ENCODE data around the gene NHS.

NHS gene

GRCh38 chrX:17622331-17622730 is 247.3 kb downstream of the NHS start:
- DNase-seq (ENCODE audit: low read depth in 2 of 2) = no peak

GRCh38 chrX:17623750-17624149 is 248.8 kb downstream of the NHS start:
- DNase-seq (ENCODE audit: low read depth in 2 of 2) = no peak

GRCh38 chrX:17627026-17627425 is 252.0 kb downstream of the NHS start:
- DNase-seq (ENCODE audit: low read depth in 2 of 2) = no peak

- no peak for DNase-seq (ENCODE audit: low read depth in 2 of 2)
These were observed 254.0 kb downstream of the NHS start for GRCh38 chrX:17628976-17629375.

GRCh38 chrX:17629519-17629918 is 254.5 kb downstream of the NHS start:
- DNase-seq (ENCODE audit: low read depth in 2 of 2) = no peak

- DNase-seq (ENCODE audit: low read depth in 2 of 2) = no peak
These were observed 256.6 kb downstream of the NHS start for GRCh38 chrX:17631647-17632046.

GRCh38 chrX:17632942-17633341 is 257.9 kb downstream of the NHS start:
- DNase-seq (ENCODE audit: low read depth in 2 of 2) = no peak

GRCh38 chrX:17633546-17633945 is 258.5 kb downstream of the NHS start:
- no peak for DNase-seq (ENCODE audit: low read depth in 2 of 2)

GRCh38 chrX:17634542-17635207 is 259.7 kb downstream of the NHS start:
- DNase-seq (ENCODE audit: low read depth in 2 of 2) = no peak

- no peak for DNase-seq (ENCODE audit: low read depth in 2 of 2)
These were observed 260.2 kb downstream of the NHS start for GRCh38 chrX:17635231-17635630.

GRCh38 chrX:17637235-17637634 is 262.2 kb downstream of the NHS start:
- no peak for DNase-seq (ENCODE audit: low read depth in 2 of 2)

GRCh38 chrX:17638731-17639130 is 263.7 kb downstream of the NHS start:
- no peak for DNase-seq (ENCODE audit: low read depth in 2 of 2)

- no peak for DNase-seq (ENCODE audit: low read depth in 2 of 2)
These were observed 267.9 kb downstream of the NHS start for GRCh38 chrX:17642891-17643290.

GRCh38 chrX:17643528-17643927 is 268.5 kb downstream of the NHS start:
- DNase-seq (ENCODE audit: low read depth in 2 of 2) = no peak

- no peak for DNase-seq (ENCODE audit: low read depth in 2 of 2)
These were observed 269.0 kb downstream of the NHS start for GRCh38 chrX:17644001-17644400.

GRCh38 chrX:17654116-17654515 is 279.1 kb downstream of the NHS start:
- no peak for DNase-seq (ENCODE audit: low read depth in 2 of 2)

GRCh38 chrX:17655211-17656034 is 280.4 kb downstream of the NHS start:
- no peak for DNase-seq (ENCODE audit: low read depth in 2 of 2)

GRCh38 chrX:17656035-17656418 is 281.0 kb downstream of the NHS start:
- no peak for DNase-seq (ENCODE audit: low read depth in 2 of 2)

- no peak for DNase-seq (ENCODE audit: low read depth in 2 of 2)
These were observed 281.6 kb downstream of the NHS start for GRCh38 chrX:17656556-17656955.

- DNase-seq (ENCODE audit: low read depth in 2 of 2) = no peak
These were observed 287.4 kb downstream of the NHS start for GRCh38 chrX:17662391-17662790.

- no peak for DNase-seq (ENCODE audit: low read depth in 2 of 2)
These were observed 293.9 kb downstream of the NHS start for GRCh38 chrX:17668929-17669328.

- DNase-seq (ENCODE audit: low read depth in 2 of 2) = no peak
These were observed 294.5 kb downstream of the NHS start for GRCh38 chrX:17669458-17669857.

- DNase-seq (ENCODE audit: low read depth in 2 of 2) = no peak
These were observed 294.9 kb downstream of the NHS start for GRCh38 chrX:17669891-17670290.
